ENCODE measurements around the gene OSBPL9.

OSBPL9 gene

GRCh38 chr1:51738681-51739080 is 121.8 kb downstream of the OSBPL9 start:
- H3K4me1 ChIP-seq, result no peaks in the 10 kb centered on the region
- no peaks in the 10 kb centered on the region for H3K9me3 ChIP-seq
- no peaks in the 10 kb centered on the region for H3K27me3 ChIP-seq
- no peaks in the 10 kb centered on the region for H3K36me3 ChIP-seq
- no peak overlapping the region for H3K4me3 ChIP-seq (ENCODE audit: low read depth, low read length)
- TF ChIP-seq CTCF (IDR thresholded peaks at IDR 0.05; ENCODE audit: low read depth, low read length), result no peak
- DNase-seq, result no peak

- Histone ChIP-seq H3K4me1 (no peaks in the 10 kb centered on the region), H3K27me3 (no peaks in the 10 kb centered on the region), H3K9me3 (no peaks in the 10 kb centered on the region), H3K36me3 (no peaks in the 10 kb centered on the region), H3K4me3 (ENCODE audit: low read depth, low read length) (no peak overlapping the region)
- TF ChIP-seq CTCF (IDR thresholded peaks at IDR 0.05; ENCODE audit: low read depth, low read length), result no peak
- no peak for DNase-seq
Observed at GRCh38 chr1:51740652-51741051, 123.8 kb downstream of the OSBPL9 start.

DNA sequence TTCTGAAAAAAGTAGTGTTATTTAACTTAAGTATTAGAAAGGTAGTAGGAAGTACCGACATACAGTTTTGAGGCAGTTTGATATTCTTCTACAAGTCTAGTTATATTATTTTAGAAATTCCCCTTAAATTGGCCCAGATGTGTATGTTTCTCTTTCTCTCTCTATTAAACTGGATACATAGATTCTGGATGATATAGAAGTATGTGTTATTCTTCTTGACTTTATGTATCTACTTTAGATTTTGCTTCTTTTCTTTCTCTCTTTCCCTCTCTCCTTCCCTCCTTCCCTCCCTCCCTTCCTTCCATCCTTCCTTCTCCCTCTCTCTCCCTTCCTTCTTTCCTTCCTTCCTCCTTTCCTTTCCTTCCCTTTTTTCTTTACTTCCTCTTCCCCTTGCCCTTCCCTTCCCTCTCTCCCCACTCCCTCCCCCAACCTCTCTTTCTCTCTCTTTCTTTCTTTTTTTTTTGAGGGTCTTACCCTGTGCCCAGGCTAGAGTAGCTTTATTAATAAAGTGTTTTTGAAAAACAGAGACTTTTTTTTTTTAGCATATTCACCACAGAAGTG is 124.3 kb downstream of the OSBPL9 start:
- TF ChIP-seq CTCF (IDR thresholded peaks at IDR 0.05; ENCODE audit: low read depth, low read length), result no peak
- H3K4me3 ChIP-seq (ENCODE audit: low read depth, low read length), result no peak overlapping the region
- H3K9me3 ChIP-seq, result no peaks in the 10 kb centered on the region
- no peaks in the 10 kb centered on the region for H3K36me3 ChIP-seq
- no peaks in the 10 kb centered on the region for H3K4me1 ChIP-seq
- no peaks in the 10 kb centered on the region for H3K27me3 ChIP-seq
- DNase-seq, result no peak

GRCh38 chr1:51744506-51745303 is 127.8 kb downstream of the OSBPL9 start:
- H3K36me3 ChIP-seq, result no peaks in the 10 kb centered on the region
- TF ChIP-seq CTCF (IDR thresholded peaks at IDR 0.05; ENCODE audit: low read depth, low read length), result no peak
- no peaks in the 10 kb centered on the region for H3K27me3 ChIP-seq
- DNase-seq, result no peak
- no peaks in the 10 kb centered on the region for H3K4me1 ChIP-seq
- no peak overlapping the region for H3K4me3 ChIP-seq (ENCODE audit: low read depth, low read length)
- H3K9me3 ChIP-seq, result no peaks in the 10 kb centered on the region

DNA sequence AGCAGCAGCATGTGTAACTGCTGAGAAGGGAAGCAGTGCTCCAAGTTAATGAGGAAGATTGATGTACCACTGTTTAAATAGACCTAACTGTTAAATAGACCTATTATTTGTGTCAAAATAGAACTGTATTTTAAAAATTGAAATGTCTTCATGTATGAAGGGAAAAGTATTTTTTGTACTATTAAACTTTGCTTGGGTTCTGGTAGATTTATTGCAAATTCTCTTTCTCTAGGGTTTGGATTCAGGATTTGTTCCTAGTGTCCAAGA is 128.3 kb downstream of the OSBPL9 start:
- no peaks in the 10 kb centered on the region for H3K4me1 ChIP-seq
- DNase-seq, result no peak
- no peaks in the 10 kb centered on the region for H3K27me3 ChIP-seq
- no peak for TF ChIP-seq CTCF (IDR thresholded peaks at IDR 0.05; ENCODE audit: low read depth, low read length)
- H3K4me3 ChIP-seq (ENCODE audit: low read depth, low read length), result no peak overlapping the region
- H3K9me3 ChIP-seq, result no peaks in the 10 kb centered on the region
- H3K36me3 ChIP-seq, result no peaks in the 10 kb centered on the region

- no peaks in the 10 kb centered on the region for H3K4me1 ChIP-seq
- no peak for DNase-seq
- TF ChIP-seq CTCF (IDR thresholded peaks at IDR 0.05; ENCODE audit: low read depth, low read length), result no peak
Observed at GRCh38 chr1:51749151-51749550, 132.3 kb downstream of the OSBPL9 start.

More at GRCh38 chr1:51749151-51749550, 132.3 kb downstream of the OSBPL9 start:
- Histone ChIP-seq H3K9me3 (no peaks in the 10 kb centered on the region), H3K27me3 (no peaks in the 10 kb centered on the region), H3K4me3 (ENCODE audit: low read depth, low read length) (no peak overlapping the region), H3K36me3 (no peaks in the 10 kb centered on the region)

All from BE2C (cell line).